ENCODE data around the gene CTAGE9.

Gene CTAGE9

DNA sequence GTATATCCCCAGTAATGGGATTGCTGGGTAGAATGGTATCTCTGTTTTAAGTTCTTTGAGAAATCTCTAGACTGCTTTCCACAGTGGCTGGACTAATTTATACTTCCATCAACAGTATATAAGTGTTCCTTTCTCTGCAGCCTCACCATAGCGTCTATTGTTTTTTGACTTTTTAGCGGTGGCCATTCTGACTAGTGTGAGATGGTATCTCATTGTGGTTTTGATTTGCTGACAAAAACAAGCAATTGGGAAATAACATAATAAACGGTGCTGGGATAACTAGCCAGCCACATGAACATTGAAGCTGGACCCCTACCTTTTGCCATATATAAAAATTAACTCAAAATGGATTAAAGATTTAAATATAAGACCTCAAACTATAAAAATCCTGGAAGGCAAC is 23.8 kb downstream of the CTAGE9 start:
- peaks cover 4% of the 10 kb centered on the region for H3K4me1 ChIP-seq (ENCODE audit: insufficient read depth, low read length, severe bottlenecking)

DNA sequence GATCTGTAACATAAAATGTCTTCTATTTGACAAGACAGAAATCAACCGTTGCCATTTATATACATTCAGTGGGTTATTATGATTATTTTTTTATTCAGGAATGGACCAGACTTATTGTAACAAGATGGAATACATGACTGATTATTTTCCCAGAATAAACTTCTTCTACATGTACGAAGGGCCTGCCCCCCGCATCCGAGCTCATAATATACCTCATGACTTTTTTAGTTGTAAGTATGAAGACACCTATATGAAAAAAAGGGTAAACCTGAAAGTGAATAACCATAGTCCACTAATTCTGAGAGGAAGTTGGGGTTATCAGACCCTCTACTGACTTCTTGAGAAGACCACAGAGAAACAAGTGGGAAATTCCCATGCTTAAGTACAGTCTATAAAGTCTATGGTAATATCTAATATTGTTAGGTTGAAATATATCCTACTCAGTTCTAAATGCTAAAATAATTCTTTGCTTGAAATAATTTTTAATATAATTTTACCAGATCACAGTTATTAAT is 25.5 kb downstream of the CTAGE9 start:
- H3K4me3 ChIP-seq (ENCODE audit: low read depth, low read length, poor library complexity, severe bottlenecking), result no peak overlapping the region
- no peak overlapping the region for H2AFZ ChIP-seq (ENCODE audit: low read length)
- no peak overlapping the region for H3K27ac ChIP-seq (ENCODE audit: low read depth, low read length, poor library complexity, severe bottlenecking)
- no peaks in the 10 kb centered on the region for H3K9me2 ChIP-seq (ENCODE audit: low read depth, low read length)
- no peak overlapping the region for H3K4me2 ChIP-seq (ENCODE audit: low read length)
- H3K27me3 ChIP-seq (ENCODE audit: insufficient read depth, low read length), result no peaks in the 10 kb centered on the region
- no peaks in the 10 kb centered on the region for H3F3A ChIP-seq (ENCODE audit: insufficient read depth, low read length)
- H3K36me3 ChIP-seq (ENCODE audit: insufficient read depth, low read length), result no peaks in the 10 kb centered on the region
- no peaks in the 10 kb centered on the region for H3K4me1 ChIP-seq (ENCODE audit: insufficient read depth, low read length, severe bottlenecking)
- no peaks in the 10 kb centered on the region for H3K79me2 ChIP-seq (ENCODE audit: insufficient read depth, low read length)
- no peak overlapping the region for H3K9ac ChIP-seq (ENCODE audit: low read length)
- no peaks in the 10 kb centered on the region for H3K9me3 ChIP-seq (ENCODE audit: low read length)
- TF ChIP-seq, protein P1, sequence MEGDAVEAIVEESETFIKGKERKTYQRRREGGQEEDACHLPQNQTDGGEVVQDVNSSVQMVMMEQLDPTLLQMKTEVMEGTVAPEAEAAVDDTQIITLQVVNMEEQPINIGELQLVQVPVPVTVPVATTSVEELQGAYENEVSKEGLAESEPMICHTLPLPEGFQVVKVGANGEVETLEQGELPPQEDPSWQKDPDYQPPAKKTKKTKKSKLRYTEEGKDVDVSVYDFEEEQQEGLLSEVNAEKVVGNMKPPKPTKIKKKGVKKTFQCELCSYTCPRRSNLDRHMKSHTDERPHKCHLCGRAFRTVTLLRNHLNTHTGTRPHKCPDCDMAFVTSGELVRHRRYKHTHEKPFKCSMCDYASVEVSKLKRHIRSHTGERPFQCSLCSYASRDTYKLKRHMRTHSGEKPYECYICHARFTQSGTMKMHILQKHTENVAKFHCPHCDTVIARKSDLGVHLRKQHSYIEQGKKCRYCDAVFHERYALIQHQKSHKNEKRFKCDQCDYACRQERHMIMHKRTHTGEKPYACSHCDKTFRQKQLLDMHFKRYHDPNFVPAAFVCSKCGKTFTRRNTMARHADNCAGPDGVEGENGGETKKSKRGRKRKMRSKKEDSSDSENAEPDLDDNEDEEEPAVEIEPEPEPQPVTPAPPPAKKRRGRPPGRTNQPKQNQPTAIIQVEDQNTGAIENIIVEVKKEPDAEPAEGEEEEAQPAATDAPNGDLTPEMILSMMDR (IDR thresholded peaks at IDR 0.05; ENCODE audit: low read length), result no peak
- no peak for TF ChIP-seq EZH2 (IDR thresholded peaks at IDR 0.05; ENCODE audit: borderline replicate concordance, low read length)
- H4K20me1 ChIP-seq (ENCODE audit: insufficient read depth, low read length), result no peaks in the 10 kb centered on the region

More for the DNA sequence above, 23.8 kb downstream of the CTAGE9 start:
- Histone ChIP-seq H3K9me2 (ENCODE audit: low read depth, low read length) (no peaks in the 10 kb centered on the region), H3K9ac (ENCODE audit: low read length) (no peak overlapping the region), H4K20me1 (ENCODE audit: insufficient read depth, low read length) (no peaks in the 10 kb centered on the region), H2AFZ (ENCODE audit: low read length) (no peak overlapping the region), H3F3A (ENCODE audit: insufficient read depth, low read length) (no peaks in the 10 kb centered on the region), H3K27ac (ENCODE audit: low read depth, low read length, poor library complexity, severe bottlenecking) (no peak overlapping the region), H3K4me2 (ENCODE audit: low read length) (no peak overlapping the region), H3K9me3 (ENCODE audit: low read length) (no peaks in the 10 kb centered on the region), H3K27me3 (ENCODE audit: insufficient read depth, low read length) (no peaks in the 10 kb centered on the region), H3K36me3 (ENCODE audit: insufficient read depth, low read length) (no peaks in the 10 kb centered on the region), H3K79me2 (ENCODE audit: insufficient read depth, low read length) (no peaks in the 10 kb centered on the region), H3K4me3 (ENCODE audit: low read depth, low read length, poor library complexity, severe bottlenecking) (no peak overlapping the region)
- TF ChIP-seq, protein P1 (IDR thresholded peaks at IDR 0.05; ENCODE audit: low read length), result no peak
- no peak for TF ChIP-seq EZH2 (IDR thresholded peaks at IDR 0.05; ENCODE audit: borderline replicate concordance, low read length)

DNA sequence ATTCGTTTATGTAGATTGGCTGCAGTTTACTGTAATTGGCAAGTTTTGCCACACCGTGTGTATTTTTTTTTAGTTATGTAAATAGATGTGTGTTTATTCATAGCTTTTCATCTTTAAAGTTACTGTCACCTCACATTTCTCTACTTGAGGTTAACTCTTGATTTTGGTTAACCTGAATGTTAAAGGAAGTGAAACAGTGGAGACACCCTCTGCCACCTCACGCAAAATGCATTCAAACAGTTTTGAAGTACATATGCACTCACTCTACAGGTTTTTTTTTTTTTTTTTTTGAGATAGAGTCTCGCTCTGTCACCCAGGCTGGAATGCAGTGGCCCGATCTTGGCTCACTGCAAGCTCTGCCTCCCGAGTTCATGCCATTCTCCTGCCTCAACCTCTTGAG is 27.3 kb downstream of the CTAGE9 start:
- H3F3A ChIP-seq (ENCODE audit: insufficient read depth, low read length), result no peaks in the 10 kb centered on the region
- H2AFZ ChIP-seq (ENCODE audit: low read length), result no peak overlapping the region
- H3K4me3 ChIP-seq (ENCODE audit: low read depth, low read length, poor library complexity, severe bottlenecking), result no peak overlapping the region
- no peak overlapping the region for H3K27ac ChIP-seq (ENCODE audit: low read depth, low read length, poor library complexity, severe bottlenecking)
- no peak overlapping the region for H3K9ac ChIP-seq (ENCODE audit: low read length)
- TF ChIP-seq EZH2 (IDR thresholded peaks at IDR 0.05; ENCODE audit: borderline replicate concordance, low read length), result no peak
- TF ChIP-seq, protein P1 (IDR thresholded peaks at IDR 0.05; ENCODE audit: low read length), result no peak
- H3K9me2 ChIP-seq (ENCODE audit: low read depth, low read length), result no peaks in the 10 kb centered on the region
- H3K4me2 ChIP-seq (ENCODE audit: low read length), result no peak overlapping the region
- H3K9me3 ChIP-seq (ENCODE audit: low read length), result no peaks in the 10 kb centered on the region
- H3K79me2 ChIP-seq (ENCODE audit: insufficient read depth, low read length), result no peaks in the 10 kb centered on the region
- H3K36me3 ChIP-seq (ENCODE audit: insufficient read depth, low read length), result no peaks in the 10 kb centered on the region
- no peaks in the 10 kb centered on the region for H3K4me1 ChIP-seq (ENCODE audit: insufficient read depth, low read length, severe bottlenecking)
- H4K20me1 ChIP-seq (ENCODE audit: insufficient read depth, low read length), result no peaks in the 10 kb centered on the region
- H3K27me3 ChIP-seq (ENCODE audit: insufficient read depth, low read length), result no peaks in the 10 kb centered on the region

All from OCI-LY1 (cell line).